Mucosa of descending colon (tissue), 3 donors: Measurements from ENCODE around the gene ATXN3. TPM values are rescaled to one million over a fixed set of nuclear protein-coding genes. Genes with fewer than 3 reads are reported as not detected.

Experiments used
- ATAC-seq: fragments of 200-7000 bp; cut with Tn5 transposase; one replicate; pipeline ENCODE4 v1.9.1; 2020; ENCODE audit warnings: mild to moderate bottlenecking, moderate library complexity
- DNase-seq, 3 donors: peaks; one replicate each; pipeline ENCODE4 v3.0.0-alpha.2; 2020
- H3K36me3 ChIP-seq: fragments of 200-600 bp; one replicate; pipeline ENCODE4 v1.8.0; 2021; ENCODE audit warnings: low read depth, mild to moderate bottlenecking
- H3K4me1 ChIP-seq: fragments of 200-600 bp; one replicate; pipeline ENCODE4 v1.8.0; 2021; ENCODE audit warnings: low read depth, mild to moderate bottlenecking
- H3K4me3 ChIP-seq: fragments of 200-600 bp; one replicate; pipeline ENCODE4 v1.8.0; 2021; ENCODE audit warnings: mild to moderate bottlenecking
- H3K9me3 ChIP-seq: fragments of 200-600 bp; one replicate; pipeline ENCODE4 v1.8.0; 2021; ENCODE audit warnings: mild to moderate bottlenecking
- CTCF ChIP-seq: fragments of 200-600 bp; IDR thresholded peaks from one replicate; pipeline ENCODE4 v1.8.0; 2022; ENCODE audit warnings: antibody characterized with exemption, mild to moderate bottlenecking
- intact Hi-C, 2 donors: fragments of 100-400 bp; cut with DNase I in 1 of 2; cut with micrococcal nuclease in 1 of 2; formaldehyde crosslinking; loops; one replicate each; pipeline versions ENCODE4 v1.11.0 to v1.11.1; 2022; cut with DNase I, micrococcal nuclease
- total RNA-seq, 3 donors: library from RNA; stranded (reverse); fragmentation: NEBNext Ultra II Directional in 2 of 3; extraction: Animal tissue kit (Norgen Biotek cat#: 25700) in 2 of 3; gene quantifications; one replicate each; pipeline versions ENCODE4 v1.2.1 to v1.2.4, GENCODE V29; 2021 to 2023
- donor health status: DM: no; HTN: no; CAD: no; lungs with moderate emphysema.
- donor health status: DM: no; HTN: no; CAD: no.
- donor health status: DM: no; HTN: yes; CAD: no.

ATXN3 gene
- total RNA-seq, 3 donors from 2014 or later, result 23.4 to 53.0 (median 29.2) TPM

GRCh38 chr14:92033906-92034687 lies 72.3 kb downstream of the ATXN3 start:
- Histone ChIP-seq H3K4me1 (peaks cover 17% of the 10 kb centered on the region), H3K9me3 (no peaks in the 10 kb centered on the region), H3K4me3 (no peak overlapping the region), H3K36me3 (no peaks in the 10 kb centered on the region)
- no peak for TF ChIP-seq CTCF
- DNase-seq, result no peak
- ATAC-seq, result no peak
- intact Hi-C loops, result no loop called here

GRCh38 chr14:92033433-92033832 lies 72.9 kb downstream of the ATXN3 start:
- no peak for DNase-seq
- H3K4me3 ChIP-seq, result no peak overlapping the region
- no peaks in the 10 kb centered on the region for H3K9me3 ChIP-seq
- intact Hi-C loops, result no loop called here
- ATAC-seq, result no peak
- no peaks in the 10 kb centered on the region for H3K36me3 ChIP-seq
- no peak for TF ChIP-seq CTCF
- H3K4me1 ChIP-seq, result peaks cover 12% of the 10 kb centered on the region

- H3K36me3 ChIP-seq, result peaks cover 5% of the 10 kb centered on the region
Measured at GRCh38 chr14:92026548-92027190, 79.7 kb downstream of the ATXN3 start.

GRCh38 chr14:92022036-92022435 lies 84.3 kb downstream of the ATXN3 start:
- intact Hi-C loops, result no loop called here
- Histone ChIP-seq H3K4me3 (no peak overlapping the region), H3K4me1 (no peaks in the 10 kb centered on the region), H3K9me3 (no peaks in the 10 kb centered on the region), H3K36me3 (no peaks in the 10 kb centered on the region)
- DNase-seq (no peak), ATAC-seq (no peak)
- TF ChIP-seq CTCF, result no peak

More at GRCh38 chr14:92026548-92027190, 79.7 kb downstream of the ATXN3 start:
- intact Hi-C loops, result no loop called here
- ATAC-seq, result no peak
- no peaks in the 10 kb centered on the region for H3K4me1 ChIP-seq
- no peak for TF ChIP-seq CTCF
- H3K4me3 ChIP-seq, result no peak overlapping the region
- no peak for DNase-seq
- H3K9me3 ChIP-seq, result no peaks in the 10 kb centered on the region

- DNase-seq, result no peak
Measured at GRCh38 chr14:92021523-92021922, 84.9 kb downstream of the ATXN3 start.

More at GRCh38 chr14:92021523-92021922, 84.9 kb downstream of the ATXN3 start:
- TF ChIP-seq CTCF, result no peak
- intact Hi-C loops, result no loop called here
- H3K4me3 ChIP-seq, result no peak overlapping the region
- no peaks in the 10 kb centered on the region for H3K4me1 ChIP-seq
- H3K36me3 ChIP-seq, result no peaks in the 10 kb centered on the region
- no peaks in the 10 kb centered on the region for H3K9me3 ChIP-seq
- no peak for ATAC-seq
